K562 (cell line): ENCODE data around the gene MYH11. TPM values are rescaled to one million over a fixed set of nuclear protein-coding genes. Genes with fewer than 3 reads are reported as not detected.

Experiments
- ATAC-seq: fragments of 200-7000 bp; cut with Tn5 transposase; 3 replicates; pipeline ENCODE4 v1.9.1; 2020; ENCODE audit warnings: moderate library complexity
- BruUV-seq: library from RNA; stranded (reverse); fragments of 400-500 nt; replicated peaks from 2 replicates; lab custom pipeline; 2021; lab: Mats Ljungman, UMichigan
- CTCF ChIA-PET: fragments of 300-600 bp; formaldehyde crosslinking; extraction: SDS; loops from one replicate; lab custom pipeline; 2021; ENCODE audit warnings: low intra/inter-chr PET ratio; lab: Yijun Ruan, JAX
- POLR2A ChIA-PET: fragments of 300-600, 350-650 bp; sonication (Branson Sonifier 250); formaldehyde crosslinking; extraction: SDS; loops from one replicate; lab custom pipeline; 2021; ENCODE audit warnings: antibody characterized with exemption, inconsistent platforms; lab: Yijun Ruan, JAX
- DNase-seq, 4 experiments: peaks; one replicate each; pipeline versions ENCODE4 v3.0.0 to v3.0.0-alpha.2; 2011 to 2018; ENCODE audit warnings: low spot score in 3 of 4, mixed read lengths in 3 of 4; ENCODE audit errors: extremely low read depth in 1 of 4
- FAIRE-seq: peaks from 2 replicates; lab custom pipeline; 2011; peaks lifted over from hg19 to GRCh38; lab: Jason Lieb, UNC
- H2AFZ ChIP-seq: 2 replicates; pipeline ENCODE4 v1.6.0; 2011; ENCODE audit warnings: low read depth, low read length, control low read depth, inconsistent platforms
- H3K27ac ChIP-seq: fragments of 200-600 bp; 3 replicates; pipeline ENCODE4 v1.8.0; 2011; ENCODE audit warnings: low read depth, mild to moderate bottlenecking, control low read depth, inconsistent platforms, low read length, moderate library complexity, mixed read lengths; ENCODE audit errors: extremely low read depth
- H3K27me3 ChIP-seq, 2 experiments: fragments of 300-600 bp in 1 of 2; 2 replicates in 1 of 2; 3 replicates in 1 of 2; pipeline versions ENCODE4 v1.6.0 to v1.8.0; 2011; ENCODE audit warnings: inconsistent platforms in 2 of 2, low read length in 2 of 2, mild to moderate bottlenecking in 1 of 2, mixed read lengths in 1 of 2, moderate library complexity in 1 of 2; ENCODE audit not compliant: control insufficient read depth in 2 of 2, insufficient read depth in 2 of 2
- H3K36me3 ChIP-seq: fragments of 300-600 bp; 3 replicates; pipeline ENCODE4 v1.8.0; 2011; ENCODE audit warnings: mild to moderate bottlenecking, low read length, inconsistent platforms; ENCODE audit not compliant: control insufficient read depth, insufficient read depth
- H3K4me1 ChIP-seq, 2 experiments: fragments of 200-600 bp in 1 of 2; replicated peaks in 1 of 2; 2 replicates in 1 of 2; 3 replicates in 1 of 2; pipeline versions ENCODE4 v1.5.1 to v1.8.0; 2011; ENCODE audit warnings: inconsistent platforms in 2 of 2, low read length in 2 of 2, mild to moderate bottlenecking in 1 of 2, mixed read lengths in 1 of 2, moderate library complexity in 1 of 2; ENCODE audit not compliant: control insufficient read depth in 2 of 2, insufficient read depth in 2 of 2
- H3K4me2 ChIP-seq: 2 replicates; pipeline ENCODE4 v1.6.1; 2011; ENCODE audit warnings: low read length, control low read depth, inconsistent platforms, mixed read lengths; ENCODE audit not compliant: insufficient read depth
- H3K4me3 ChIP-seq: fragments of 200-600 bp; sonication (generic), shearing (Covaris generic); 2 replicates; pipeline ENCODE4 v1.5.1; 2016; ENCODE audit warnings: control low read depth, inconsistent platforms
- H3K79me2 ChIP-seq: fragments of 200-600 bp; 3 replicates; pipeline ENCODE4 v1.8.0; 2011; ENCODE audit warnings: low read length, inconsistent platforms; ENCODE audit not compliant: control insufficient read depth, insufficient read depth
- H3K9ac ChIP-seq, 2 experiments: 2 replicates each; pipeline versions ENCODE4 v1.6.0 to v1.6.1; 2011; ENCODE audit warnings: low read depth in 2 of 2, low read length in 2 of 2, control low read depth in 1 of 2, inconsistent platforms in 1 of 2, mild to moderate bottlenecking in 1 of 2, mixed read lengths in 1 of 2; ENCODE audit not compliant: insufficient read depth in 1 of 2
- H3K9me1 ChIP-seq: one replicate; pipeline ENCODE4 v1.6.0; 2011; ENCODE audit warnings: inconsistent platforms, mild to moderate bottlenecking, low read length, moderate library complexity; ENCODE audit not compliant: control insufficient read depth, insufficient read depth
- H3K9me3 ChIP-seq: replicated peaks from 2 replicates; pipeline ENCODE4 v1.5.1; 2011; ENCODE audit warnings: low read depth, low read length, inconsistent platforms; ENCODE audit not compliant: control insufficient read depth, insufficient read depth
- H4K20me1 ChIP-seq: replicated peaks from 2 replicates; pipeline ENCODE4 v1.6.1; 2011; ENCODE audit warnings: low read length, inconsistent platforms, mixed read lengths; ENCODE audit not compliant: control insufficient read depth, insufficient read depth
- ASH1L ChIP-seq: fragments of 450-650 bp; IDR thresholded peaks from 2 replicates; pipeline ENCODE4 v1.6.1; 2018; ENCODE audit warnings: borderline replicate concordance, mild to moderate bottlenecking, low read depth; ENCODE audit not compliant: partially characterized antibody
- MYBL2 ChIP-seq, 2 experiments: fragments of 450-650 bp in 1 of 2; sonication (generic) in 1 of 2; formaldehyde crosslinking in 1 of 2; IDR thresholded peaks; 2 replicates each; pipeline versions ENCODE4 v1.6.1 to v1.8.1; 2017 to 2022; ENCODE audit warnings: borderline replicate concordance in 1 of 2, inconsistent platforms in 1 of 2, low read depth in 1 of 2, mild to moderate bottlenecking in 1 of 2, missing genetic modification reagents in 1 of 2, moderate library complexity in 1 of 2
- NFRKB ChIP-seq: fragments of 450-650 bp; IDR thresholded peaks from 2 replicates; pipeline ENCODE4 v1.6.1; 2016; ENCODE audit warnings: low read depth
- THRA ChIP-seq: fragments of 450-650 bp; IDR thresholded peaks from 2 replicates; pipeline ENCODE4 v1.6.1; 2017; ENCODE audit warnings: mild to moderate bottlenecking, moderate library complexity
- ZNF253 ChIP-seq: fragments of 250-450 bp; sonication (Bioruptor Pico); conservative IDR thresholded peaks from 2 replicates; pipeline ENCODE4 v1.6.1; 2021; ENCODE audit warnings: mild to moderate bottlenecking
- ZNF280B ChIP-seq: fragments of 250-450 bp; sonication (Bioruptor Pico); IDR thresholded peaks from 2 replicates; pipeline ENCODE4 v1.5.1; 2021; ENCODE audit warnings: mild to moderate bottlenecking
- ZNF3 ChIP-seq: fragments of 250-450 bp; sonication (Bioruptor Pico); IDR thresholded peaks from 2 replicates; pipeline ENCODE4 v1.5.0; 2021; ENCODE audit warnings: mild to moderate bottlenecking, moderate library complexity
- ZNF384 ChIP-seq: IDR thresholded peaks from 2 replicates; pipeline ENCODE4 v1.6.1; 2012; ENCODE audit warnings: low read depth, low read length, improper control_type of control experiment
- ZNF512 ChIP-seq: IDR thresholded peaks from 2 replicates; pipeline ENCODE4 v1.6.1; 2016; ENCODE audit warnings: missing genetic modification characterization, missing compliant biosample characterization
- WGBS: fragments of 100-300 bp; shearing (Covaris generic); methylation state at CpG from one replicate; pipeline ENCODE4 v1.1.6; 2016; ENCODE audit warnings: low coverage, mixed read lengths; ENCODE audit not compliant: insufficient coverage; ENCODE audit errors: missing lambda C conversion rate; 5-methylcytosine and 5-hydroxymethylcytosine counted together
- in situ Hi-C: fragments of 300-500 bp; cut with MboI; formaldehyde crosslinking; loops from 4 replicates; pipeline ENCODE4 v1.15.0; 2018; ENCODE audit warnings: inconsistent platforms, mixed read lengths
- intact Hi-C: fragments of 100-400 bp; cut with micrococcal nuclease; formaldehyde crosslinking; loops from 2 replicates; pipeline ENCODE4 v1.14.2; 2022
- polyA plus RNA-seq, 8 experiments: library from polyadenylated mRNA; depleted of rRNA in 4 of 8; stranded (reverse) in 5 of 8; unstranded in 3 of 8; fragments of >200 nt; fragmentation: Nextera tagmentation in 2 of 8; fragmentation: Illumina TruSeq in 1 of 8; extraction: Ambion mirVana in 2 of 8; extraction: Trizol in 1 of 8; gene quantifications; 2 replicates each; pipeline versions ENCODE4 v1.2.1 to v1.2.3, GENCODE V29; 2011 to 2014; ENCODE audit warnings: inconsistent platforms in 1 of 8, missing spikeins in 1 of 8
- total RNA-seq, 7 experiments: library from RNA; depleted of rRNA in 6 of 7; stranded (reverse); fragments of >200 nt in 6 of 7; fragmentation: Illumina TruSeq in 2 of 7; extraction: Trizol in 2 of 7; gene quantifications; 2 replicates each; pipeline versions ENCODE4 v1.2.1 to v1.2.3, GENCODE V29; 2011 to 2021; ENCODE audit warnings: low replicate concordance in 1 of 7

Gene MYH11
- total and polyA plus RNA-seq, 9 of the 15 experiments (the other 6 are each of a cell fraction or from before 2014, with no cell fraction given): 0.05 to 0.47 (median 0.08) TPM; not detected in 5

- in situ Hi-C loops: loop anchor here (10.0 kb wide), 1 partner anchor 283 kb away; no protein-coding TSS in a partner anchor
- no TSS peak for BruUV-seq
These were observed 149.5 kb downstream of the MYH11 start for GRCh38 chr16:15707332-15707731.

GRCh38 chr16:15705064-15705565 lies 151.7 kb downstream of the MYH11 start:
- Histone ChIP-seq H3K9ac (no peak overlapping the region), H3K9me3 (no peaks in the 10 kb centered on the region), H3K27me3 (no peaks in the 10 kb centered on the region), H3K4me1 (peaks cover 0 to 5% of the 10 kb centered on the region in 2 experiments; a peak in 2 of 5 replicates), H4K20me1 (no peaks in the 10 kb centered on the region), H3K9me1 (no peaks in the 10 kb centered on the region), H3K79me2 (no peaks in the 10 kb centered on the region), H3K4me2 (no peak overlapping the region), H2AFZ (no peak overlapping the region), H3K36me3 (peaks cover 37% of the 10 kb centered on the region; the same call in 2 of the 3 replicates), H3K27ac (no peak overlapping the region), H3K4me3 (no peak overlapping the region)
- ChIA-PET POLR2A (interaction anchor here (2.0 kb wide), 1 partner anchor 17 kb away, joined by 5 read pairs; no protein-coding TSS in a partner anchor), CTCF (interaction anchor here (0.6 to 1.1 kb wide), 2 partner anchors 62 to 167 kb away, joined by 3 to 4 read pairs; partner anchors contain the start of gene MARF1)
- 82% methylated on average over 8 of the region's 8 CpGs for WGBS
- intact Hi-C loops (loop anchor here (2.0 kb wide), 1 partner anchor 278 kb away; no protein-coding TSS in a partner anchor), in situ Hi-C loops (loop anchor here (10.0 kb wide), 1 partner anchor 280 kb away; no protein-coding TSS in a partner anchor)
- no peak for DNase-seq
- ATAC-seq: no peak
- no TSS peak for BruUV-seq
- peak; percentile 63 for FAIRE-seq
- TF ChIP-seq ZNF3 (CRISPR knock-in tag): no peak
- no peak for TF ChIP-seq ZNF384
- no peak for TF ChIP-seq ASH1L
- no peak for TF ChIP-seq ZNF280B
- TF ChIP-seq NFRKB: no peak
- no peak for TF ChIP-seq THRA
- no peak for TF ChIP-seq ZNF512

More at GRCh38 chr16:15707332-15707731, 149.5 kb downstream of the MYH11 start:
- Histone ChIP-seq H3K9me1 (no peaks in the 10 kb centered on the region), H3K79me2 (no peaks in the 10 kb centered on the region), H3K27ac (no peak overlapping the region), H2AFZ (no peak overlapping the region), H3K36me3 (peaks cover 18% of the 10 kb centered on the region; the same call in 2 of the 3 replicates), H3K9me3 (no peaks in the 10 kb centered on the region), H4K20me1 (no peaks in the 10 kb centered on the region), H3K4me3 (no peak overlapping the region), H3K27me3 (no peaks in the 10 kb centered on the region), H3K4me1 (peaks cover 0 to 5% of the 10 kb centered on the region in 2 experiments; a peak in 2 of 5 replicates), H3K9ac (no peak overlapping the region), H3K4me2 (no peak overlapping the region)
- CTCF ChIA-PET: no interaction called here
- intact Hi-C loops: no loop called here
- POLR2A ChIA-PET: interaction anchor here (0.6 to 1.6 kb wide), 4 partner anchors 10 to 65 kb away, joined by 3 to 4 read pairs (median 4); no protein-coding TSS in a partner anchor
- FAIRE-seq: no peak
- no peak for ATAC-seq
- 88% methylated on average over 3 of the region's 3 CpGs for WGBS
- no peak for DNase-seq
- TF ChIP-seq MYBL2 (IDR thresholded peaks at IDR 0.05; ENCODE audit: low read depth) (no peak), MYBL2 (CRISPR knock-in tag; IDR thresholded peaks at IDR 0.05; ENCODE audit: borderline replicate concordance) (no peak), ZNF253 (CRISPR knock-in tag) (no peak)
